HG03095 (cell line): ENCODE results near the gene GRIK4.

Source experiments
- ATAC-seq: cut with Tn5 transposase; IDR thresholded peaks from one replicate; pipeline ENCODE4 v1.9.1; 2021; ENCODE audit warnings: moderate library complexity; ENCODE audit not compliant: unreplicated experiment

The GRIK4 gene

GRCh38 chr11:120859552-120860295 lies 348.2 kb downstream of the GRIK4 start:
- ATAC-seq: no peak

DNA sequence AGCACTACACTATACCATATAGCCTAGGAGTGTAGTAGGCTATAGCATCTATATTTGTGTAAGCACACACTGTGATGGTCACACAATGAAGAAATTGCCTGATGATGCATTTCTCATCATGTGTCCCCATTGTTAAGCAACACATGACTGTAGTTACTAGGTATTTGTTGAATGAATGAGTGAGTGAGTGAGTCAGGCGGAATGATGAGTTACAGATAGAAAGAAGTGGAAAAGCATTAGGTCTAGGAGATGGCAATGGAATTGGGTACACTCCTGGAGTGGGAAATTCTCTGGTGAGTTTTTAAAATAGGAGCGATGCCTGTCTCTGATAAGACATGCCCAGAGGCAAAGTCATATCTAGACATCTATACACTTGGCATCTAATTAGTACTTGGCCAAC lies 351.8 kb downstream of the GRIK4 start:
- no peak for ATAC-seq

DNA sequence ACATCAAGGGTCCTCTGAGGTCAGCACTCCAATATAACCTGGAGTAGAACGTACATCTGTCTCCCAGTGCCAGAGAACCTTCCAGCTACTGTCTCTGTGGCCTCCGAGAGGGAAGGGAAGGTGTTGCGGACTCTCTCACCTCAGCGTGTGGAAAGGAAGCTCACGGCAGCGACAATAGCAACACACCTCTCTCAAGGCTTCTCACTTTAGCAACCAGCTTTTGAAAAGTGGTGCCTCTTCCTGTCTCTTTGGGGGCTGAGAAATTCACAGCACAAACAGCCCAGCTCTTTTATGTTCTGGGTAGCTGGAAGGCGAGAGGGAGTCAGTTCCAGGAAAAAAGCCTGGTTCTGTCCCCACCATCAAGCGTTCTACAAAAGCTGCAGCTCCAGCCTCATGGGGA lies 355.5 kb downstream of the GRIK4 start:
- ATAC-seq: no peak

- no peak for ATAC-seq
Measured at GRCh38 chr11:120867531-120867930, 356.0 kb downstream of the GRIK4 start.

GRCh38 chr11:120867988-120868387 lies 356.4 kb downstream of the GRIK4 start:
- no peak for ATAC-seq

DNA sequence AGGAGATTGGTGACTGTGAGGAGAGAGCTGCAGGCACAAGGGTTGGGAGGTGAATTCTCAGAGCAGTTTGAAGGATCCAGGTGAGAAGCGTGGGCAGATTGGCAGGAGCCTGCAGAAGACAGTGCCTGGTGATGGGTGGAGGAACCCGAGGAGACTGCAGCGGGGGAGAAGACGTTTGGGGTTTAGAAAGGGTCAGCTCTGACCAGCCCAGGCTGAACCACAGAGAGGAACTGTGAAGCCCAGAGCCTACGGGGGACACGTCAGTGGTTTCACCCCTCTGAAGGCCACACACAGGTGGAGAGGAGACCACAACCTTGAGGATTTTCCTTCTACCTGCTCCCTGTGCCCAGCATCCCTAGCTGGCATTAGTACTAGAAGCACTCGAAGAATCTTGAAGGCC lies 357.5 kb downstream of the GRIK4 start:
- ATAC-seq: no peak

DNA sequence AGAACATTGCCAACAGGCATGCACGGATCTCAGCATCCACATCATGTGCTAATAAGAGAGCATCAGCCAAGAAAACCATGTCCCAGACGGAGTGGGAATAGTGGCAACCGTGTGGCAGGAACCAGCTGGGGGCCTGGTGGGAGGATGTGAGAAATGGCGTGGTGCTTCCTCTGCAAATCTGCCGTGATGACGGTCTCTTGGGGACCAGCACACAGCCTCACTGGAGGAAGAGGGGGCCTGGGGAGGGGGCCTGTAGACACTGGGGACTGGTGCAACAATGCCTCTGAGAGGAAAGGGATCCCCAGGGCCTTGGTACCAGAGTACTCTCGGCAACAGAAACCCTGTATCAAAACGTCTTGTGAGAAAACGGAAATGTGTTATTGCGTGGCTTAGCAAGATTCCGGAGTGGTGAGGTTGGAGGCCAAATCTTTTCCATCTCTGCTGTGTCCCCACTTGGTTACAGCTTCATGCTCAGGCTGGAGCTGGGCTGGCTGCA lies 358.0 kb downstream of the GRIK4 start:
- no peak for ATAC-seq

DNA sequence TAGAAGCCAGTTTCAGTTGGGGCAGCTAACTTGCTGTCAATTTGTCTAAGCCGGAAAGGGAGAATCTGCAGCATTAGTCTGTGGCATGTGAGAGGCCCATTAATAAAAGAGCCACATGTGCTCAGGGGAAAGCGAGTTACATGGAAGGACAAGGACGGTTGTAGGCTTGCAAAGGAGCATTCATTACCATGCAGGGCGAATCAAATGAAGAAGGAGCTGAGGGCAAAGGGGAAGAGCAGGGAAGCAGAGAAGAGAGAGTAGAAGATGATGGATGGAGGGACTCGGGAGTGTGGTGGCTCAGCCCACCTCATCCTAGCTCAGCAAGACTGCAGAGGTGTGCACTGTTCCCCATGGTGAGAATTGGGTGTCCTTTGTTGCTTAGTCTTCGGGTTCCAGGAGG lies 359.6 kb downstream of the GRIK4 start:
- ATAC-seq: no peak

DNA sequence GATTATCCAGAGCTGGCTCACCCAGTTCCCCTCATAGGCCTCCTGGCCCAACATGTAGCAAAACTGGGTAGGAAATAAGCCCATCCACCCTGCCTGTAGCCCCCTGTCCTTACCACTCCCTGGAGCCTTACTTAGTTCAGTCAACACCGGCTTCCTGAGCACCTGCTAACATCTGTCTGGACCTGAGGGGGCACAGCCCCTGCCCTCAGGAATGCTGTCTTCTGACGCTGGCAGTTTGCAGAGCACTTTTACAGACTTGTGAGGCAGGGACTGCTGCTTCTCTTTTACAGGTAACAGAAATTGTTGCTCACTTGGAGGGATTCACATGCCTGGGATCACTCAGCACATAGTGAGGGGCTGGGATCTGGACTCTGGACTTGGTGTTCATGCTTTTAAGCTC lies 360.4 kb downstream of the GRIK4 start:
- ATAC-seq: no peak

- no peak for ATAC-seq
Measured at GRCh38 chr11:120873966-120874735, 362.6 kb downstream of the GRIK4 start.

GRCh38 chr11:120875986-120876385 lies 364.4 kb downstream of the GRIK4 start:
- ATAC-seq: no peak

DNA sequence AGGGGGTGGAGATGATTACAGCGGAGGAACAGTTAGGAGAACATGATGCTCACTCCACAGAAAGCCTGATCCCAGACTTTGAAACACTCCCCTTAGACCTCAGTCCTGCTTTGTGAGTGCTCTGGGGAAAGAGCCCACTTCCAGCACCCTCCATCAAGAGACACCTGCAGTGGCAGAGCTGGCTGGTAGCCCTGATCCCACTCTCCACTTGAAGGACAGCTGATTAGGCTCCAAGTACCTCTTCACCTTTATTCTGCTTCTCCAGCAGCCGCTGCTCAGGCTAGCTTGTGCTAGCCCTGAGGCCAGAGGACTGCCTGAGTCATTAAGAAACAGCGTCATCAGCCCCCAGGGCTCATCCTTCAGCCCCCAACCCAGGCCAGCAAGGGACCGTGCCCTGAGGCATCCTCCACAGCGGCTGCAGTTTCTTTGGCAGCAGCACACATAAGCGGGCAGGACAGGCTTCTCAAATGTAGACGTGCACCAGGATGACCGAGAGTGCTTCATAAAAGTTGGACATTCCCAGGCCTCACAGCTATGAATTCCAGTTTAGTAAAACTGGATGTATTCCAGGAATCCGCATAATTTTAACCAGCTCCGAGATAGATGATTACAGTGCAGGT lies 366.3 kb downstream of the GRIK4 start:
- ATAC-seq: no peak

- ATAC-seq: no peak
Measured at GRCh38 chr11:120878781-120879180, 367.2 kb downstream of the GRIK4 start.

DNA sequence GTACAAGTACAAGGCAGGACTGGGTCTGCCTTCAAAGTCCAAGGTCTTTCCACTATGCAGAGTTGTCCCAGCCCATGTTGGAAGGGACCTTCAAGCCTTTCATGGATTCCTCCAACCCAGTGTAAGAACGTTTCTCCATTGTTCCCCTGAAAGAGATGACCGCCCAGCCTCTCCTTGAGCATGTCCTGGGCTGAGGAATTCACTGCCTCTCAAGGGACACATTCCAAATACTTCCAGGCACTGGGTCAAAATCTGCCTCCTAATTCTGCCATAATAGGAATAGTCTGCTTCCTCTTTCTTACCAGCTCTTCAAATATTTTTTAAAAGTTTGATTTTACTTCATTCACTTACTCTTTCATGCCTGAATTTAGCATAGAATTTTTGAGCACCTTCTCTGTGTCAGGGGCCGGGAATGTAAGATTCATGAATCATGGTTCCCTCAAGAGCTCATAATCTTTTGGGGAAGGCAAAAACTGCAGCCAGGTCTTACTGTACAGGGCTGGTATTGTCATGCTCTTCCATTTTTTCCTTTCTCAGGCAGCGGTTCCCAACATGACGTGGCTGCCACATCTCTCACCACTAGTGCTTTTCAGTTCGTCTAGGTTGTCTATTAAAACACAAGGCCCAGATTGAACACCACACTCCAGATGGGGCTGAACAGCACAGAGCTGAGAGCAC lies 369.1 kb downstream of the GRIK4 start:
- ATAC-seq: no peak

DNA sequence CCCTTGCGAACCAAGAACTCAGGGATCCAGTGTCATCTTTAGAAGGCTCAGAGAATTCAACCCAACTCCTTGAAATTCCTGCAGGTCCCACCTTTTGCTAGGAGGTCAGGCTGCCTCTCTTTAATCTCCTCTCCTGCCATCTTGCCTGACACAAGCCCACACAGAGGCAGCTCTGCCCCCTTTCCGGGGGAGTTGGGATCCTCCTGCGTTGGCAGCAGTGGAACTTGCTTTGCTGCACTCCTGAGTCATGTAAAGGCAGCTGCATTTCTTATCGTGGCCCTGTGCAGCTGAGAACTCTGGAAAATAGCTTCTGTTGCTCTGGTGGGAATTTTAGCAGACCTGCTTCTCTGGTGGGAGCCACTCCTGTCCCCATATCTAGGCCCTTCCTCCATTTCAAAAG lies 370.0 kb downstream of the GRIK4 start:
- no peak for ATAC-seq

DNA sequence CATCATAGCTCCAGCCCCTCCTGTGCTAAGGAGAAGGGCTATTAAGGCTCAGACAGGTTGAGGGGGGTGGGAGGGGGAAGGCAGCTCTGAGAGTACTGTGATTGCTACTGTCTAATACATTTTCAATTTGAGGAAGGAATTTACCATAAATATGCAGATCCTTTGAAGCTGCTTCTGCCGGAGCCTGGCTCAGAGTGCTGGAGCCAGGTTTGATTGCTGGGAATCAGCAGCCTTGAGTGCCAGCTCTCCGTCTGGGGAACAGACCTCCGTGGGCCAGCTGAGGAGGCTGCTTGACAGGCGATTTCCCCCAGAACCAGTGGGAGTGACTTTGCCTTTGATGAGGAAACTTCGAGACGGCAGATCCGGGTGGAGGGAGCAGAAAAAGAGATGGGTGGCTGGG lies 370.6 kb downstream of the GRIK4 start:
- no peak for ATAC-seq

- no peak for ATAC-seq
Measured at GRCh38 chr11:120883404-120884080, 372.0 kb downstream of the GRIK4 start.

DNA sequence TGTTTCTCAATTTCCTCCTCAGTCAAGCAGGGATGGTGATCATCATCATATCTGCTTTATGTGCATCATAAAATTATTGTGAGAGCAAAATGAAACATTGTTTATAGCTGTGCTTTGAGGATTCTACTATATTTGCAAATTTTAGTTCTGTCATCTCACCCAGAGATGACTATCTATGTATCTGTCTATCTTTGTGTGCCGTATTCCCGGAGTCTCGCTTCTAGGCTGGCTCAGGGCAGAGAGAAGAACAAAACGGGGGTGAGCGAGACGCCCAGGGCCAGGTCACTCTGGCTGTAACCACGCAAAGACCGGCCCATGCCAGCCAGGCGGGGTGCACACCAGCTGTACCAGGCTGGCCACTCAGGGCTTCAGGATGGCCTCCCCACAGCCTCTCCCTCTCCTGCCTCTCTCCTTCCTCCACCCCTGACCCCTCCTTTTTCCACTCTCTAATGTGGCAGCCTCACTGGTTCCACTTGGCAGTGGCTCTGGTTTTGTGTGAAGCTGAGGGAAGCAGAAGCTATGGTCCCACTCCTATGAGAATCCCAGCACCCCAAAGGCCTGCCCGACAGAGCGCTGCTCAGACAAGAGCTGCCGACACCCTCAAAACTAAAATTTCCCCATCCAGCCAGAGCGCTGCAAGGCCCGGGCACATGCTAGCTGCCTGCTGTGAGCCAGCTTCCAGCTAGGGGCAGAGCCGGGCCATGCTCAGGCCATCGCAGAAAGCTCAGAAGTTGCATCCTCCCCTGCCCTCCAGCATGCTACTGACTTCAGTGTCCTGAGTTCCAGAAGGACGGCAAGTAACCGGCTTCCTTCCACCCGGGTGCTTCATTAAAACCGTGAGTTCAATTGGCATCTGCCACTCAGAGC lies 372.8 kb downstream of the GRIK4 start:
- no peak for ATAC-seq

DNA sequence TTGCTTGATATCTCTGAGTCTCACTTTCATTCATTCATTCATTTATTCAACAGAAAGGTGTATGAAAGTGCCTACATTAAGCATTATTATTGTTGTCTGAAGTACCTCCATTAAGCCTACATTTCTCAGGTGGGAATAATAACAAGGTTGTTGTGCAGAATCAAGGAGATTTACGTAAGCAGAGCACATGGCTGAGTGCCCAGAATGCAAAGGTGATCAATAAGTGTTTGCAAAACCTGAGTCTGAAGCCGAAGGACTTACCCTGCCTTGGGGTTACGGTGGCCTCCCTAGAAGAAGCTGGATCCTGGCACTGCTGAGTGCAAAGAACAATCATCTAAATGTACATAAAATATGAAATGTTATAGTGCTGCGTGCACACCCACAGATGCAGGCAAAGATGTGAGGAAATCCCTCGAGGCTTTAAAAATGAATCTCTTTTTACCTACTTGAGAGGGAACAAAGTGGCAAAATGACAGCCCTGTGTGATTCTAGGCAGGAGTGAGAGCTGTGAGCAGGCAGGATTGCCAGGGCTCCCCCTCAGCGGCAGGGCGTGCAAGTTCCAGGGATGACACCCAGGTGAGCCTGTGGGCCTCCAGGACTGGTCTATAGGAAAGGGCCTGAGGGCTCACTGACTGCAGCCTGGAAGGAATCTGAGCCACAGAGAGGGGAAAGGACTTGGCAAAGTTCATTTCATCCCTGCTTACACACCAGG lies 379.2 kb downstream of the GRIK4 start:
- ATAC-seq: no peak
